GM20431 (cell line): ENCODE results near the gene SPAG7.

Experiments
- in situ Hi-C: fragments of 300-500 bp; cut with MseI, MboI; formaldehyde crosslinking; loops from one replicate; pipeline ENCODE4 v1.15.0; 2020; ENCODE audit warnings: low sequenced_read_pairs; ENCODE audit not compliant: unreplicated experiment

The SPAG7 gene

DNA sequence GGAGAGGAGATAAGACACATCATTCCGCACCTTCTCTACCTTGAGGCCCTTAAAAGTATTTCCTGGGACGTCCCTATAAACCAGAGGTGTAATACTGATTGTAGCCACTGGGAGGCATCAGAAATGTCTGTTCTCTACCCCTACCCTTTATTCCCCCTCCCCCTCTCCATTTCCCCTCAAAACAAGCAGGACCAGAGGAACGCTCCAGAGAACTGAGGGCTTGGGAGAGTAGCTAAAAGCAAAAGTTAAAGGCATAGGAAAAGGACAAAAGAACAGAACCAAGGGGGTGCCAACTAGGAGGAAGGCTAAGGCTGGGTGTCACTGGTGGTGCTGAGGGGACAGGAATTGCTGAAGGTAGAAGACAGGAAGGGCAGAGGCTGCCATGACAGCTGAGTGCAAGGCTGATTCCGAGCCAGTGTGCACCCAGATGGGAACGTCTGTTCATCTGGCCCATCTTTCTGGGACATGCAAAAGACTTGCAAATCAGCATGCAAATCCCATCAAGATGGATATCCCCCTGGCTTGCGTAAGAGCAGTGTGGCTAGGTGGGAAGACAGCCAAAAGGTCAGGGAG lies 13.1 kb upstream of the SPAG7 start:
- in situ Hi-C loops, result no loop called here

DNA sequence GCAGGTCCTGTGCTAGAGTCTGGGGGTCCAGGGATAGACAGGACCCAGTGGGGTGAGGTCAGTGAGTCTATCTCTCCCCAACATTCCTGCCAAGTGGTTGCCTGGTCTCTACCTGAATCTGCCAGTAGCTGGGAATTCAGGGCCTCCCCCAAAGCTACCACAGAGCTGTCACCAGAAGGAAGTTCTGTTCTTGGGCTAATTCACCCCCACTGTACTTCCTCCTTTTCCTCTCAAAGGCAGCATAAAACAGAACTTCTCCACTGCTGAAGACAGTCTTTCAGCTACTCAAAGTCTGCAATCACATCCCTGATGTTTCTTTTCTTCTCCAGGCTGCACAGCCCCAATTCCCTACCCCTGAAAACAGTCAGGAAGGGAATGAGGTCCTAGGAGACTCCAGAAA lies 11.1 kb upstream of the SPAG7 start:
- in situ Hi-C loops, result no loop called here

DNA sequence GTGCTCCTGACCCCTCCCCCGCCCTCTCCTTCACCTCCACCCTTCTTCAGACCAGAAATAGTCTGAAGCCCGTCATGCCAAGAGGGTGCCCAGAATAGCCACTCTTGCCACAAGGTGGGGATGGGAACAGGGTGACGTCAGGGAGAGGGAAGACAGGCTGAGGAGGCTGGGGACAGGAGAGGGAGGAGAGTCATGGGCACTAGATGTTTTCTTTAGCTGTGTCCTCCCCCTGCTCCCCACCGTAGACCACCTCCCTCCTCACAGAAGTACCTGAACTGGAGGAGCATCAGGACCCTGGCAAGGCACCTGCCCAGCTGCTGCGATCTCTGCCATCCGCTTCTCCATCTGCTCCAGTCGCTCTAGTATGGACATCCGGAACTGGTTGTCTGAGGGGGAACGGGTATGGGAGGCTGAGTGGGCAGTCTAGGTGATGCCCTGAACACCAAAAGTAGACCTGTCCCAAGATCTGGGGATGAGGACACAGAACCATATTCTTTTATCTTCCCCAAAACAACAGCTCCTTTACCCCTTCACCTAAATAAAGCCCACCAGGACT lies 6.6 kb upstream of the SPAG7 start:
- in situ Hi-C loops, result no loop called here

DNA sequence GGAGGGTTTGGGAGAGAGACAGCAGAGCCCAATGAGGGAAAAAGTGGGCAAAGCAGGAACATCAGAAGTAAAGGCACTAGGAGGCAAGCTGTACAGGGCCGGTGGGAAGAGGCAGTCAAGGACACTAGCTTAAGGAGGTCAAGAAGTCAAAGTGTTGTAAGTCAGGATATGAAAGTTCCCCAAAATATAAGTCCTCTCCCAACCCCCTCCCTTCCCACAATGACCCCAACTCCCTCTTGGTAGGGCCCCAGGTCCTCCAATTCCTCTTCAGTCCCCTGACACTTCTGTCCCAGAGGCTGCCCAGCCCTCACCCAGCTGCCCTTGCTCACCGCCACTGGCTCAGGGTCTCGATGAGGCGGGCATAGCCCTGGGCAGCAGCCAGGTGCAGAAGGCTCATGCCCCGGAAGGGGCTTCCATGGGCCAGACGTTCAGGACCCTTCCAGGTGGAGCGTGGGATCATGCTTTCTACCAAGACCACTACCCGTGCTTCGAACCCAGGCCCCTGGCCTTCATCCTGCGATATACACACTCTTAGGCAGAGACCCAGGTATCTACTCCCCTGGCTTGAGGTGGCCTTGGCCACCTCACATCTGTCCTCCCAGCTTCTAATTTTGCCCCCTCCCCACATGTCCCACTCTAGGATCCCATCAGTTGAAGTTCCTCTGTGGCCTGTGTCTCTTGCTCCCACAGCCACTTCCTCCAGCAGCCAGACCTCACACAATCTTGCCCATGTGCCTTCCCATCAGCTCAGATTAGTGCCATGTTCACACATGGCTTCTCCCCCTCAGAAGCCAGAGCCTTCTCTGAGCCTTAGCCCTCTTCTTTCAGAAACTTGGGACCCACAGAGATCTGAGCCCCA lies 5.9 kb upstream of the SPAG7 start:
- in situ Hi-C loops, result no loop called here

DNA sequence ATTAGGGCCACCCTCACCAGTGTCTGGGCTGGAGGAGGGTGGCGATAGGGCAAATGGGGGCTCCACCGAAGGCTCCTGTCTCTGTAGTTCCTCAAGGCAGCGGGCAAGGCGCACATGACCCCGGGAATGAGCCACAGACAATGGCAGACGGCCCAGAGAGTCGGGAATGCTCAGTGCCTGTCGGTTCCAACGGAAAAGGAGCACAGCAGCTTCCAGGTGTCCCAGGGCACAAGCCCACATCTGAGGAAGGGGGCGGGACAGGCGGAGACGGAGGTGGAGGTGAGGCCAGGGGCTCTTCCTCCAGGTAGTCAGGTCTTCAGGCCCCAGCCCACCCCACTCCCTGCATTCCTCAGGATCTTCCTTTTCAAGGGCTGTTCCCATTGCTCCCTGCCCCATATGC lies 5.1 kb upstream of the SPAG7 start:
- in situ Hi-C loops, result no loop called here

DNA sequence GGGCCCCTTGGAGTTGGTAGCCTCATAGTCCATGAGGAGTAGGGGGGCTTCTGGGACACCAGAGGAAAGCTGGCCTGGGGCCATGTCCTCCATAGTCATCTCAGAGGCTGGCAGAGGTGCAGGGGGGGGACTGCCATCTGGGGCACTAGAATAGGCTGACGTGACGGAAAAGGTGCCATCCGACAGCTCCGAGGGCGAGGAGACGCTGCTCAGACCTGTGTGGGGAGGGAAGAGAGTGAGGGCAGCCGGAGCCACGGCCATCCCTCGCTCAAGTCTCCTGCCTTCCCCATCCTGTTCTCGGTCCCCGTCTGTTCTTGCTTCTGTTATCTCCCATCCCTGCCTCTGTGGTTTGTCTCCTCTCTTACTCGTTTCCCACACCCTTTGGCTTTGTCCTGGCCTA lies 4.7 kb upstream of the SPAG7 start:
- in situ Hi-C loops, result no loop called here

DNA sequence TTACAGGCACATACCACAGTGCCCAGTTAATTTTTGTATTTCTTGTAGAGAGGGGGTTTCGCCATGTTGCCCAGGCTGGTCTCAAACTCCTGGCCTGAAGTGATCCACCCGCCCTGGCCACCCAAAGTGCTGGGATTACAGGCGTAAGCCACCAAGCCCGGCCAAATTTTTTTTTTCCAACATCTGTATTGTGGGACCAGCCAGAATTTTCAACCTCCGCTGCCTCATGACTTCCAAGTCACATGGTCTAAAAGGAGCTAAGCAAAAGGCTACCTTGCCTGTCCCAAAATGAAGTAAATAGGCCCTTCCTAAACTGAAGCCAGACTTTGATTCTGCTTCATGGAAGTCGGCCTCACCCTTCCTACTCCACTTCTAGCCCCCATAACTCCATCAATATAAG lies 4.2 kb upstream of the SPAG7 start:
- in situ Hi-C loops, result no loop called here

DNA sequence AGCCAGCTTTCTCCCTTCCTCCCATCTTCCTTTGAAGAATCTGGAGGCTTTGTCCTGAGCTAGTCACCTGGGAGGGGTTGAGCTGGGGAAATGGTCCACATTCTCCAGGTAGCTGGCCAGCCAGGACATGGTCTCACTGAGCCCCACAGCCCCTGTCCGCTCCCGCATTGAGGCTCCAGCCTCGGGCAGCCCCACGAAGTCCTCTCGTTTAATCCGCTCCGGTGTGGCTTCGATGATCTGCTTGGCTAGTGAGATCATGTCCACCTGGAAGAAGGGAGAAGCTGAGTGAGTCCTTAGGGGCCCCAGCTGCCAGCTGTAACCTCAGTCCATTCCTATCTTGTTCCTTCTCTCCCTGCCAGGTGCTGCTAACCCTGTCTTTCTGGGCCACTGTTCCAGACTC lies 2.7 kb upstream of the SPAG7 start:
- in situ Hi-C loops, result no loop called here

DNA sequence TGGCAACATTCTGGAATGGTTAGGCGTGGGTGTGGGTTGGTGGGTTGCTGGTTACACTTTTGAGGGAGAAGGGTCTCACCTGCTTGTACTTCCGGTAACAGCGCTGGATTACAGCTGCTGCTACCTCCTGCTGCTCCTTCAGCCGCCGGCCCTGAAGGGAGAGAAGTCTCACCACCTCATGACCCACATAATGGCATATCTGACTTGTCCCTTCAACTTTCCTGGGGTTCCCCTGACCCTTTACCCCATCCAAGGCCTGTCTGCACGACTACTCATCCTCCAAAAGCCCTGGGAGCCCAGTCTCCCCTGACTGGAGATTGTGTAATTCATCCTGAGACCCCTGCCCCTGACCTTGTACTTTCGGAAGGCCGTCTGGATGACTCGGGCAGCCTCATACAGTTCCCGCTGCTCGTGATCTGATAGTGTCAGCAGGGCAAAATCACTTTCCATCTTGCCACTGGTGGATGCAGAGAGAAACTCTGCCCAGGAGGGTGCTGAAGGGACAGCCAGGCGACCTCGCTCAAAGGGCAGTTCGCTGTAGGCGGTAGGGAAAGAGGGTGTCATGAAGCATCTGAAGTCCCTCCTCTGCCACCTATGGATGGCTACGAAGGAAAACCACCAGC lies 2.0 kb upstream of the SPAG7 start:
- in situ Hi-C loops, result no loop called here

DNA sequence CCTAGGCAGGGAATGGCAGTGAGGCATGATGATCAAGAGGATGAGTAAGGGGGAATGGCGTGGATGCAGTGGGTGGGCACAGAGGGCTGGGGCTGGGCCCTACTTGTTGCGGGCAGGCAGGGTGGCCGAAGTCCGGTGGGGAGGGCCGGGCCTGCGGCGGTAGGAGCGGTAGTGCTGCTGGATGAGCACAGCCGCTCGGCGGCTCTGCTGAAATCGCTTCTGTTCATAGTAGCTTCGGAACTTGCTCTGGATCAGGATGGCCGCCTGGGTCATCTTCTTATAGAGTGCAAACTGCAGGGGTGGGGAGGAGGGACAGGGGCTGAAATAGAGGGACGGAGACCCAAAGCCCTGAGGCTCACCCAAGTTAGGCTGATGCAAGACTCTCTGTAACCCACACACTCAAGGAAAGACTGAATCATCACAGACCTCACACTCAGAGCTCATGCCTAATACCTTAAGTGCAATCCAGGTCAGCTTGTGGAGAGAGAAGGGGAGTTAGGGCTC lies 1.5 kb upstream of the SPAG7 start:
- in situ Hi-C loops, result no loop called here

DNA sequence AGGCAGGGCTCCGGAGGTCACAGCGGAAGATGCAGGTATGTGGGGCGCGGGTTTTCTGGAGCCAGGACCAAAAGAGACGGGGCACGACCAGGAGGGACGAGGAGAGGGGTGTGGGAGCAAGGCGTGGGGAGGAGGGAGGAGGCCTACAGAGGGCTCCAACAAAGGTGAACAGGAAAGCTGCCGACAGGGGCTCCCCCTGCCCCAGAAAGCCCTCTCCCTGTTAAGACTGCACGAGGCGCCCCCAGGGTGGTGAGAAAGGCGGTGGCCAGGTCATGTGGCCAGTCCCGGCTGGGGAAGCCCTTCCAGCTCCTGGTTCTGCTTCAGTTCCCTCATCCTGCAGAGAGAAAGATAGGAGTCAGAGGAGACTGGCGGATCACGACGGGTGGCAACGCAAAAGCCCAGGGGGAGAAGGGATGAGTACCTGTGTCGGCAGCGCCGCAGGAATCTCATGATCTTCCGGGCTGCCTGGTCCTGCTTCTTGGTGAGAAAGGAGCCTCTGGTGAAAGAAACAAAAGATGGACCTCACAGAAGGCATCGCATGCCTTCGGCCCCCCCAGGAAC lies 949 bp upstream of the SPAG7 start:
- in situ Hi-C loops, result no loop called here

DNA sequence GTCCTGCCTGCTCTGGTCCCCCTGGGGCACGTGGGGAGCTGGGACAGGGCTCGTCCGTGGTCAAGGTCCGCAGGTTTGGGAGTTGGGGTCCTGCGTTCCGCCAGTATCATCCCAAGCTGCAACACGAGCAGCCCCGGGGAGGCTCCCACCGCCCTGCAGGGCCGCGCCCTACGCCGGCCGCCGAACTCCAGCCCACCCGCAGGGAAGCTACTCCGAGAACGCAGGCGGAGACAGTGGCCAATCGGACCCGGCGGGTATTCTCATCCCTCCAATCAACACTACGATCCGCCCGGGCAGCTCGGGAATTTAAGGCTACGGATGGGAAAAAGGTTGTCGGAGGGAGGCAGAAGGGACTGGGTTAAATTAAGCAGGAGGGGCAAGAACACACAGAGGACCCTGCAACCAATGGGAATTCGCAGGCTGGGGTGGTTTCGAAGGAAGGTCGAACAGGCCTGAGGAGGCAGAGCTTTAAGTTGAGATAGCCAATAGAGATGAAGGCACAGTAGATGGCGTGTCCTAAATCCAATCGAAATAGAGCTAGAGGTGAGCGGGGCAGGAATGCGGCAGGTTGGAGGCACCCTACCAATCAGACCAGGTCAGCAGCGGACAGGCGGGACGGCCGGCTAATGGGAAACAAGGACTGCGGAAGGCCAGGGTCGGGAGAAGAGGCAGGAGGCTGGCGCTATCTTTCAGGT lies 626 bp downstream of the SPAG7 start:
- in situ Hi-C loops, result no loop called here

DNA sequence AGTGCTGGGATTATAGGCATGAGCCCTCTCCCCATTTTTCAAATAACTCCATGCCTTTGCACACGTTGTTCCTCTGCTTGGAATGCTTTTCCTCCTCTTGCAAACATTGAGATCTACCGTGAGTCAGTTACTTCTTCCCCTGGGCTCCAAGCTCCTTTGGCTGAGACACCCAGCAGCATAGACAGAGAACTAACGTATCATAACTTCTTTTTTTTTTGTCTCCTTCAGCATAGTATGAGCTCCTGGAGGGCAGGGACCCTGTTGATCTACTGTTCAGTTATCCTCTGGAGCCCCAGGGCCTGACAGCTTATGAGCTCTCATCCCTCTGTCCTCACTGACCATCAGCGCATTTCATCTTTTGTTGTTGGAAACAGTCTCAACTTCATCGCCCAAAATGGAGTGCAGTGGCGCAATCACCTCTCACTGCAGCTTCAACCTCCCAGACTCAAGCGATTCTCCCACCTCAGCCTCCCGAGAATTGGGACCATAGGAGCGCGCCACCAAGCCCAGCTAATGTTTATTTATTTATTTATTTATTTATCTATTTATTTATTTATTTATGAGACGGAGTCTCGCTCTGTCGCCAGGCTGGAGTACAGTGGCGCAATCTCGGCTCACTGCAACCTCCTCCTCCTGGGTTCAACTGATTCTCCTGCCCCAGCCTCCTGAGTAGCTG lies 2.2 kb downstream of the SPAG7 start:
- in situ Hi-C loops, result no loop called here

DNA sequence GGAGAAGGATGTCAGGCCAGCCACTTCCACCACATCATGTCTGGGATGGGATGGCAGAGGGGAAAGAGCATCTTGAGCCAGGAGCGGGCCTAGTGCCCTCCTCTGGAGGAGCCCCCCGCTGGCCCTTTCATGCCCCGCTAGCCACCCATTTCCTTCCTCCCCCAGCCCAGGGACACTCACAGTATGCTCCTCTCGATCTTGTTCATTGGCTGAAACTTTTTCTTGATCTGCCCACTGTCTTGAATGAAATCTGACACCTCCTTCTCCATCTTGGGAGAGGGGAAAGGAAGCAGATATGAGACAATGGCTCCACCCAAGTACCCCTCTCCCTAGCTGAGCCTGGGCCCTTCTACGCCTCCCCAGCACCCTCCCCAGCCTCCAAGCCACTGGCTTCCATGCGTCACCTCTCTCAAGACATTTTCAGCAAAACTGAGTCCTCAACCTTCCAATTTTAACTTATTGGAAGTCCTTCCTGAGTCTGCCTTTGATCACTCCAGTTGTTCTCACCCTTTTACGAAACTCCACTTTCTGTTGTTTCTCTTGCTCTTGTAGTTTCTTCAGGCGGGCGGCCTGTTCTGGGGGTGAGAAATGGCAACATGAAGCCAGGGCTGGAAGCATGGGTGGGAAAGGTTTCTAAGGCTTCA lies 7.2 kb downstream of the SPAG7 start:
- in situ Hi-C loops, result no loop called here

DNA sequence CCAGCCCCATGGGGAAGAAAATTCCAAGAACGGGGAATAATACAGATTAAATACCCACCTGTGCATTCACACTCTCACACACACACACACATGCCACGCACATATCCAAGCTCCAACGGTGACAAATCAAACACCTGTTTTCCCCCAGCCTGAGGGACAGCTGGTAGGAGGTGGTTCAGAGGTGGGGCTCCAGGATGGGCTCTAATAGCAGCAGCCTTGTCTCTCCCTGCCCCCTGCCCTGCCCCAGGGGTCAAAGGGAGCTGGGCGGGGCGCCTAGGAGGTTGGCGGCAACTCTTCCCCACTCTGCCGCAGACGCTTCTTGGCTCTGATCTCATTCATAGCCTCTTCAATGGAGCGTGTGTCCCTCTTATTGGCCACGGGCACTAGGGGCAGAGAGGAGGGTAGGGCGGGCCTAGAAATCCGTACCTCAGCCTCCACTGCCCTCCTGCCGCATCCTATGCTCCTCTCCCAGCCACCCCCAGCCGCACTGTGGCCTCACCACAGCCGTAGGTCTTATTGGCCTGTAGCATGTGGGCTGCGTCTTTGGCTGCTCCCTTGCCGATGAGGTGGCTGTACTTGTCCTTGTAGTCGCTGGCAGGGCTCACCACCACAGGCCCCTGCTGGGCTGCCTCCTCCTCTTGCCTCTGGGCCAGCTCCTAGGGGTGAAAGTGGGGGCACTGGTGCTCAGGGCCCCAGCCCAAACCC lies 8.2 kb downstream of the SPAG7 start:
- in situ Hi-C loops, result no loop called here

DNA sequence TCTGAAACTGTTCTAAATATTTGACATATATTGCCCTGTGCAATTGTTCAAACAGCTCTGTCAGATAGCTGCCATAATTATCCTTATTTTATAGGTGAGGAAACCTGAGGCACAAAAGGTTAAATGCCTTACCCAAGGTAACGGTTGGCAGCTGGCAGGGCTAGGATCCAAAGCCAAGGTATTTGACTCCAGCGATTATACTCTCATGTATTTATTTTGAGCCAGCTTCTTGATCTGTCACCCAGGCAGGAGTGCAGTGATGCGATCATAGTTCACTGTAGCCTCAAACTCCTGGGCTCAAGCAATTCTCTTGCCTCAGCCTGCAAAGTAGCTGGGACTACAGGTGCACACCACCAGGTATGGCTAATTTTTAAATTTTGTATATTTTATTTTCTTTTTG lies 9.5 kb downstream of the SPAG7 start:
- in situ Hi-C loops, result no loop called here

DNA sequence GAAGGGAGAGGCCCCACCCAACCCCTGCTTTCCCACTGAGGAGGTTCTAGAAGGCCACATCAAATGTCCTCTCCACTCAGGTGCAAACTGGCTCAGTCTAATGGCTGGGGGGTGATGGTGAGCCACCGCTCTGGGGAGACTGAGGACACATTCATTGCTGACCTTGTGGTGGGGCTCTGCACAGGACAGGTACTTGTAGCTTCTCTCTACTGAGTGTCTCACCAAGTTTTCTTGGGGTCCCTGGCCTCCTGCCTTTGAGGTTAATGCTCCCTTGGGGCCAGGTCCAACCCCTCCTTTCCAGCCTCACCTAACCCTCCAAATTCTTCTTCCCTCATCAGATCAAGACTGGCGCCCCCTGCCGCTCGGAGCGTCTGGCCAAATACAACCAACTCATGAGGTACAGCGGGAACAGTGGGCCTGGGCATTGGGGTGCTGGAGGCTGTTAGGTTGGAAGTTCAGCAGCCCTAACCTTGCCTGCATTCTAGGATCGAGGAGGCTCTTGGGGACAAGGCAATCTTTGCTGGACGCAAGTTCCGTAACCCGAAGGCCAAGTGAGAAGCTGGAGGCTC lies 11.0 kb downstream of the SPAG7 start:
- in situ Hi-C loops, result no loop called here

DNA sequence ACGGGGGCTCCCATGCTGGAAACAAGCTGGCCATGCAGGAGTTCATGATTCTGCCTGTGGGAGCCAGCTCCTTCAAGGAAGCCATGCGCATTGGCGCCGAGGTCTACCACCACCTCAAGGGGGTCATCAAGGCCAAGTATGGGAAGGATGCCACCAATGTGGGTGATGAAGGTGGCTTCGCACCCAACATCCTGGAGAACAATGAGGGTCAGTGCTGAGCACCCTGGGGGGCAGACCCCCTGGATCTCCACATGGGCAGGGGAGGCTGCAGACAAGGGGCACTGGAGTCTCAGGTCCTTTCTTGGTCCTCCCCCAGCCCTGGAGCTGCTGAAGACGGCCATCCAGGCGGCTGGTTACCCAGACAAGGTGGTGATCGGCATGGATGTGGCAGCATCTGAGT lies 12.5 kb downstream of the SPAG7 start:
- in situ Hi-C loops, result no loop called here
